GM12875 (cell line): ENCODE measurements around the gene DAAM2.

Experiments
- H3K4me3 ChIP-seq: one replicate; pipeline ENCODE4 v1.5.1; 2011; ENCODE audit warnings: low read depth, low read length, control low read depth
- TF ChIP-seq, protein P1 (sequence below): IDR thresholded peaks from 2 replicates; pipeline ENCODE4 v1.5.1; 2011; ENCODE audit warnings: low read depth, mild to moderate bottlenecking, control low read depth, inconsistent platforms, low read length, moderate library complexity, borderline replicate concordance; ENCODE audit not compliant: insufficient read depth

DAAM2 gene

DNA sequence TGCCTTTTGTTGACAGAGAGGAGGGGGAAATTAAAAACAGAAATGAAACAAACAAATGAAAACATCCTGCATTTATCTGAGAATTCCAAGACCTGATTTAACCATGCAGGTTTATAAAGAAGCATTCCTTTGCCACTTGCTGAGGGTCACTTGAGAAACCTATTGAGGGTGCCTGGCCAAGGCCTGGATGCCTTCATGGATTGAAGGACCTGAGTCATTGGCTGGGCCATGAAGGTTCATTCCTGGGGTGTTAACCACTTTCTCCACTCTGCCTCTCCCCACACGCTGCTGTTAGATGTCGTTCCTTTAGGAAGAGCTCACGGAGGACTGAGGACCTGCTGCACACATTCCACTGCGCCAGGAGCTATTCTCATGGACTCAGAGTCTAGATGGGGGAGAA, 49.7 kb downstream of the DAAM2 start:
- TF ChIP-seq, protein P1, sequence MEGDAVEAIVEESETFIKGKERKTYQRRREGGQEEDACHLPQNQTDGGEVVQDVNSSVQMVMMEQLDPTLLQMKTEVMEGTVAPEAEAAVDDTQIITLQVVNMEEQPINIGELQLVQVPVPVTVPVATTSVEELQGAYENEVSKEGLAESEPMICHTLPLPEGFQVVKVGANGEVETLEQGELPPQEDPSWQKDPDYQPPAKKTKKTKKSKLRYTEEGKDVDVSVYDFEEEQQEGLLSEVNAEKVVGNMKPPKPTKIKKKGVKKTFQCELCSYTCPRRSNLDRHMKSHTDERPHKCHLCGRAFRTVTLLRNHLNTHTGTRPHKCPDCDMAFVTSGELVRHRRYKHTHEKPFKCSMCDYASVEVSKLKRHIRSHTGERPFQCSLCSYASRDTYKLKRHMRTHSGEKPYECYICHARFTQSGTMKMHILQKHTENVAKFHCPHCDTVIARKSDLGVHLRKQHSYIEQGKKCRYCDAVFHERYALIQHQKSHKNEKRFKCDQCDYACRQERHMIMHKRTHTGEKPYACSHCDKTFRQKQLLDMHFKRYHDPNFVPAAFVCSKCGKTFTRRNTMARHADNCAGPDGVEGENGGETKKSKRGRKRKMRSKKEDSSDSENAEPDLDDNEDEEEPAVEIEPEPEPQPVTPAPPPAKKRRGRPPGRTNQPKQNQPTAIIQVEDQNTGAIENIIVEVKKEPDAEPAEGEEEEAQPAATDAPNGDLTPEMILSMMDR = no peak
- H3K4me3 ChIP-seq = no peak overlapping the region

DNA sequence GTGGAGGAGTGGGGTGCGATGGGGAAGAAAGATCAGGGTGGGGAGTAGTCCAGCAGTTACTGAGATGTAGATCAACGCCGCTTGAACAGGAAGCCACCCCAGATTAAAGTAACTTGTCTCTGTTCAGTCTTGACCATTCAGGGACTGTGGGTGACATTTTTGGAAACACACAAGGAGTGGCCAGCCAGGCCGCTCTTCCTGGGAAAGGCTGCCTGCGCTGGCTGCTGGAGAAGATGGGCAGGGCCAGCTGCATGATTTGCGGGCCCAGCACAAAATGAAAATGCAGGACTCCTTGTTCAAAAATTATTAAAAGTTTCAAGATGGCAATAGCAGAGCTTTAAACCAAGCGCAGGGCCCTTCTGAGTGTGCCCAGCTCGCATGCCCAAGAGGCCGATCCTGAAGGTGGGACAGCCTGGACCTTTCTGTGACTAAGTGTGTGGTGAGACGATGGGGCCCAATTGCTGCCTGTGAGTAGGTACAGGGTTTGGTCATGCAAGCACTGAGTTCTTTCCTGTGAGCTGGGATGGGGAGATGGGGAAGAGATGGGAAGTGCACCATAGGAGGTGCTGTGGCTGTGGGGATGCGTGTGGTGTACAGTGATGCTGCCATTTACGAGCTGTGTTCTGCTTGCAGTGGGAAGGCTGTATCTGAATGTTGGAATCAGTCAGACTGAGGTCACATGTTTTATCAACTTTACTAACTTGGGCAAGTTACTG, 51.3 kb downstream of the DAAM2 start:
- TF ChIP-seq, protein P1 = no peak
- no peak overlapping the region for H3K4me3 ChIP-seq

DNA sequence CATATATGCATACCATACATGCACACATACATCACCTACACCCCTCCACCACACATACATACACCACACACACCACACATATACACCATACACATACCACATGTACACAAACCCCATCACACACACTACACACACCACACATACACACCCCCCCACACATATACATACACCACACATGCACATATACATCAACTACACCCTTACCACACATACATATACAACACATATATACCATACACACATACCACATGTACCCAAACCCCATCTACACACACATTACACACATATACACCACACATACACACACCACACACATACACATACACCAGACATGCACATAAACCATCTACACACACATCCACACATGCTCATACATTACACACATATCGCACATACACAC, 52.7 kb downstream of the DAAM2 start:
- no peak overlapping the region for H3K4me3 ChIP-seq

GRCh38 chr6:39847221-39847620, 55.0 kb downstream of the DAAM2 start:
- TF ChIP-seq, protein P1 = no peak
- H3K4me3 ChIP-seq = no peak overlapping the region

More for the DNA sequence above, 52.7 kb downstream of the DAAM2 start:
- TF ChIP-seq, protein P1 = no peak

- TF ChIP-seq, protein P1 = no peak
- no peak overlapping the region for H3K4me3 ChIP-seq
Observed at GRCh38 chr6:39848171-39848570, 56.0 kb downstream of the DAAM2 start.

GRCh38 chr6:39849228-39849627, 57.1 kb downstream of the DAAM2 start:
- TF ChIP-seq, protein P1 = no peak

DNA sequence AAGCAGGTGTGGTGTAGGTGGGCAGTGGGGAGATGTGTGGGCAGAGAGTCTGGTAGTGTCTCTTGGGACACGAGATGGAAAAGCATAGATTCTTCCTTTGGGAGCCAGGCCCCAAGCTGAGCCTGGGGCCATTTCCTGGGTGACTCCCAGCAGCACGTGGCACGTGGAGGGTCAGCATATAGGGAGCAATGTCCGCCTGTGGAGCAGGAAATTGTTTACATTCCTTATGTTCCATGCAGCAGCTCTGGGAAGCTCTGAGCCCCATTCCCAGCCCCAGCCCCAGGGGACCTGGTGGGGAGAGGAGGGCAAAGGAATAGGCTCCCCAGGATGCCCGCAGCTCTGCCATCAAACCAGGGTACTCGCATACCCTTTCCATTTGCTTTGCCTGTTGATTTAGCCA, 57.6 kb downstream of the DAAM2 start:
- TF ChIP-seq, protein P1 = no peak
- H3K4me3 ChIP-seq = no peak overlapping the region

More at GRCh38 chr6:39849228-39849627, 57.1 kb downstream of the DAAM2 start:
- no peak overlapping the region for H3K4me3 ChIP-seq
